Fibroblast of mammary gland (primary cell): Measurements from ENCODE around the gene CD8A.

Source experiments
- DNase-seq: peaks from one replicate; pipeline ENCODE4 v3.0.0-alpha.2; 2010; ENCODE audit warnings: low read depth
- H3K4me3 ChIP-seq: 2 replicates; pipeline ENCODE4 v1.5.1; 2011; ENCODE audit warnings: low read depth, mild to moderate bottlenecking, low read length, moderate library complexity; ENCODE audit not compliant: control insufficient read depth
- TF ChIP-seq, protein P1 (sequence below): conservative IDR thresholded peaks from 2 replicates; pipeline ENCODE4 v1.5.1; 2011; ENCODE audit warnings: low read depth, low read length, inconsistent platforms; ENCODE audit not compliant: control insufficient read depth, insufficient read depth

Gene CD8A

DNA sequence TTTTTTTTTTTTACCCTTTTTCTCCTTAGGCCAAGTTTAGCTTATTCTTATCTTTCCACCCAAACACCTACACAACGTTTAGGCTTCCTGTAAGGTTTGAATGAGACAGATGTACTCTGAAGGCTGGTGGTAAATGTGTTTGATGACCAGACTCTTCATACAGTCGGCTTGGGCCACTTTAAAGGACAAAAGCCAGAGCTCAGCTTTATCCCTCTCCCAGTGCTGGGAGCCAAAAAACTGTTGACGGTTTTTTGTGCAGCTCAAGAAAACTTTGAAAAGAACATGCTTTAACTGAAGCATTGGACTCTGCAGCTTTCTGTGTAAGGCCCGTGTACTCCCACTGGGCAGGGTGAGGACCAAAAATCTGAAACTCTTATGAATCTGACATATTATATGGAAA, 15.4 kb downstream of the CD8A start:
- no peak for DNase-seq
- TF ChIP-seq, protein P1, sequence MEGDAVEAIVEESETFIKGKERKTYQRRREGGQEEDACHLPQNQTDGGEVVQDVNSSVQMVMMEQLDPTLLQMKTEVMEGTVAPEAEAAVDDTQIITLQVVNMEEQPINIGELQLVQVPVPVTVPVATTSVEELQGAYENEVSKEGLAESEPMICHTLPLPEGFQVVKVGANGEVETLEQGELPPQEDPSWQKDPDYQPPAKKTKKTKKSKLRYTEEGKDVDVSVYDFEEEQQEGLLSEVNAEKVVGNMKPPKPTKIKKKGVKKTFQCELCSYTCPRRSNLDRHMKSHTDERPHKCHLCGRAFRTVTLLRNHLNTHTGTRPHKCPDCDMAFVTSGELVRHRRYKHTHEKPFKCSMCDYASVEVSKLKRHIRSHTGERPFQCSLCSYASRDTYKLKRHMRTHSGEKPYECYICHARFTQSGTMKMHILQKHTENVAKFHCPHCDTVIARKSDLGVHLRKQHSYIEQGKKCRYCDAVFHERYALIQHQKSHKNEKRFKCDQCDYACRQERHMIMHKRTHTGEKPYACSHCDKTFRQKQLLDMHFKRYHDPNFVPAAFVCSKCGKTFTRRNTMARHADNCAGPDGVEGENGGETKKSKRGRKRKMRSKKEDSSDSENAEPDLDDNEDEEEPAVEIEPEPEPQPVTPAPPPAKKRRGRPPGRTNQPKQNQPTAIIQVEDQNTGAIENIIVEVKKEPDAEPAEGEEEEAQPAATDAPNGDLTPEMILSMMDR: no peak

DNA sequence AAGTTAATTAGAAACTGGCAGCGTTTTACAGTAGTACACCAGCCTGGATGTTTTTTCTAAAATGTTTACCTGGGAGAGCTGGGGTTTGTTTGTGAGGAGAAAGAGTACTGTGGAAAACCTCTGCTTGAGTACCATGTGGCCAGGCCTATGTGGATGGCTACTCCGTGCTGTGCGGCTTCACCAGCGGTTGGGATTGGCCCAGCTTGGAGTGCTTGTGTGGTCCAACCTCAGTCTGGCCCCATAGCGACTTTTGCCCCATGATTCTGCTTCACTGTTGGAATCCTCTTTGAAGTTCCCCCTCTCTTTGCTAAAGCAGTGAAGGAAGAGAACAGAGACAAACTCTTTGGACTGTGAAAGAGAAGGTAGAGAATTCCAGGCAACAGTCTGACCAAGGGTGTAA, 15.9 kb downstream of the CD8A start:
- no peak overlapping the region for H3K4me3 ChIP-seq
- DNase-seq: no peak
- TF ChIP-seq, protein P1: no peak

More for the DNA sequence above, 15.4 kb downstream of the CD8A start:
- no peak overlapping the region for H3K4me3 ChIP-seq

DNA sequence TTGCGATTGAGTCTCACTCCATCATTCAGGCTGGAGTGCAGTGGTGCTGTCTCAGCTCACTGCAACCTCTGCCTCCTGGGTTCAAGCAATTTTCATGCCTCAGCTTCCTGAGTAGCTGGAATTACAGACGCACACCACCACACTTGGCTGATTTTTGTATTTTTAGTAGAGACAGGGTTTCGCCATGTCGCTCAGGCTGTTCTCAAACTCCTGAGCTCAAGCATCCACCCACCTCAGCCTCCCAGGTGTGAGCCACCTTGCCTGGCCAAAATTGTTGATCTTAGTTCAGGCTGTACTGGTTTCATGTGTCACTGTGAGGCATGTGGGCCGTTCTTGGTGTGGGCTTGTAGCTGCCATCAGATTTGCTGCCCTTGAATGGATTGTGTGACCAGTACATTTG, 18.1 kb downstream of the CD8A start:
- no peak overlapping the region for H3K4me3 ChIP-seq
- DNase-seq: no peak
- TF ChIP-seq, protein P1: no peak

DNA sequence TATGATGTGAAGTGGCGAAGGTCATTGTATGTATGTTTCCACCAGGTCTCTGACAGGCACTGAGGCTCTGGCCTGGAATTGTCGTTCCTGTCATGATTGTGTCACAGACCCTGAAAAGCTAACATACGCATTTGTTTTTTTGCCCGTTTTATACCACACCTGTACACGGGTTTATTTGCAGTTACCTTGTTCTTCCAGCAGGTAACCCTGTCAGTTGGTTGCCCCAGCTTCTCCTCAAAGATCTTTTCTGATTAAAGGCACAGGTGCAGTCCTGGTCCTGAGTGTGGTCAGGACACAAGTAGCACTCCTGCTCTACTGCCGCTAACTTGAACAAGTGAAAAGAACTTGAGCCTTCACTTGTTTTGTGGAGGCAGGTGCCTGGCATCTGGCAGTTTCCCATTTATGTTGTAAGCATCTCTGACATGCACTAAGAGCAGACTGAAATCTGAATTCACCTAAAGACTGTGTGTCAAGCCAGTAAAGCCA, 19.9 kb downstream of the CD8A start:
- TF ChIP-seq, protein P1: no peak
- DNase-seq: no peak
- no peak overlapping the region for H3K4me3 ChIP-seq

DNA sequence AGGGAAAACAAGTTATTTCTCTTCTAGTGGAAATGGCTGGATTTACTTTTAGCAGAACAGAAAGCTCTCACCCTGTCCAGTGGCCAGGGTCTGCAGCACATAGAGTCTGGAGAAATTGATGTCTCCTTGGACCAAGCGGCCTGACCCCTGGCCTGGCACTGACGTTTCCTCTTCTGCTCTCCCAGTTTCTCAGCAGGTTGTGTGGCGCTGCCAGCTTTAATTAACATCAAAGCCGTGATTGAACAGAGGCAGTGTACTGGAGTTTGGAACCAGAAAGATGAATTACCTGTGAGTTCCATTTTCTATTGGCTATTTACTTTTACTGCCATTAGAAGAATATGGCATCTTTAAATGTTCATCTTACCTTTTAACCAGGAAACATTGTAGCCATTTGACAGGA, 20.9 kb downstream of the CD8A start:
- TF ChIP-seq, protein P1: no peak
- no peak overlapping the region for H3K4me3 ChIP-seq
- DNase-seq: no peak

DNA sequence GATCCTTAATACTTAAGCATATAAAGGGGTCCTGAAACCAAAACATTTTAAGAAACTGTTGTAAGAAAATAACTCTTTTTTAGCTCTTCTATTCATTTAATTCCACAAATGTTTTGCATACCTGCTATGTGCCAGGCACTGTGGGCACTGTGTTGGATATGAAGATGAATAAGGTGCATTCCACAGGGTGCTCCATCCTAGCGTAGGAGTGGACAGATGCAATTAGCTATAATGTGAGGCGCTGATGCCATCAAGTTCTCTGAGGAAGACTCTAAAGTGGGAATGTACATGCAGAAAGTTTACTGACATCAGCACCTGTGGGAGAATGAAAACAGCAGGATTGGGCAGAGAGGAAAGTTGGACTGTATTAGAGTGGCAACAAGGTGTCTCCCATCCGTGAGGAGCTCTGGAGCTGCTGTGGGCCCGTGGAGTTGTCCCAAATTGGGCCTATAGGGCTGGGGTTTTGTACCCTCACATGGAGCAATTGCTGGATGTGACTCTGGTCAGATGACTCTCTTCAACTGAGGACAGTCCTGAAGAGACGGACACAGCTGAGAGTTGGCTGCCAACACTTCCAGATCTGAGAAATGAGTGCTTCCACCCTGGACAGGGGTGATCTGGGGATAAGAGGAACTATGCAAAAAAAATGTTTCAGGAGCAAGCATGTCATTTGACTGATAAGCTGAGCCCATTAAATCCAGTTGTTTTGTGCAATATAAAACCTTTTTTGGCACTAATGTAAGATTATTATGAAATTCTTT, 22.3 kb downstream of the CD8A start:
- no peak overlapping the region for H3K4me3 ChIP-seq
- TF ChIP-seq, protein P1: no peak
- no peak for DNase-seq

DNA sequence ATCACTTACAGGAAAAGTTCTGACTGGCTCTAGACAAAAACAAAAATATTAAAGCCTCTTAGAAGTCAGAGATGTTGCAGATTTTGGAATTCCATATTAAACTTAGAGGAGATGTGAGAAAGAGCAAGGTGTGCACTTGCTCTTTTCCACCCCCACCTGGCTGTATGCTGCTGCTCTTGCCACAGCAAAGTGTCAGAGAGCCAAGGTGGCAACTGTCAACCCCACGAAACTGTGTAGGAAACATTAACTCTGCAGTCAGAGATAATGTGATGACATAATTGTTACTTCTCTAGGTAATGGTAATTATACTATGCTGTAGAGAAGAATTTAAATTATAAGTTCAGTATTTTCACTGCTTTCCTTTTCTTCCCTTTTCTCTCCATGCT, 25.4 kb downstream of the CD8A start:
- TF ChIP-seq, protein P1: no peak
- no peak for DNase-seq

More for the DNA sequence above, 25.4 kb downstream of the CD8A start:
- H3K4me3 ChIP-seq: no peak overlapping the region
